ENCODE data around the gene TOR2A. TPM values are rescaled to one million over a fixed set of nuclear protein-coding genes. Genes with fewer than 3 reads are reported as not detected.

TOR2A gene
- total RNA-seq, 1 donor from 2014 or later, result 21.9 TPM

GRCh38 chr9:127700594-127701255, 34.4 kb downstream of the TOR2A start:
- DNase-seq (ENCODE audit: extremely low read depth, low read depth, low spot score), result no peak

DNA sequence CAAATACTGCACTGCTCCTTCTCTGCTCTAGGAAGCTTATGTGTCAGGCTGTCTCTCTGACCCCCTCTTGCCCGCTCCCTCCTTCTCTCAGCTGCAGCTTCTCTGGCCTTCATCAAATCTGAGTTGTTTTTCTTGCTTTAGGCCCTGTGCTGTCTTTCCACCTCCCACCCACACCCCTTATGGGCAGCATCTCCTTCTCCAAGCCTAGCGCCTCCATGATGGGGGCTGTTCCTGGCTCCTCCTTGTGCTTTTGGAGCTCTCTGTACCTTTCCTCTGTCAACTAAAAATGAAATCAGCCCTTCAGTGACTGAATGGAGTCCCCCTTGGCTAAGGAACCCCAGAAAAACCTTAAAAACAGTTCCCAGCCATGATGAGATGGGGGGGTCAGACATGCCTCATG, 35.0 kb downstream of the TOR2A start:
- no peak for DNase-seq (ENCODE audit: extremely low read depth, low read depth, low spot score)

- peak; percentile 70 for DNase-seq (ENCODE audit: extremely low read depth, low read depth, low spot score)
Observed at GRCh38 chr9:127698985-127699670, 36.0 kb downstream of the TOR2A start.

DNA sequence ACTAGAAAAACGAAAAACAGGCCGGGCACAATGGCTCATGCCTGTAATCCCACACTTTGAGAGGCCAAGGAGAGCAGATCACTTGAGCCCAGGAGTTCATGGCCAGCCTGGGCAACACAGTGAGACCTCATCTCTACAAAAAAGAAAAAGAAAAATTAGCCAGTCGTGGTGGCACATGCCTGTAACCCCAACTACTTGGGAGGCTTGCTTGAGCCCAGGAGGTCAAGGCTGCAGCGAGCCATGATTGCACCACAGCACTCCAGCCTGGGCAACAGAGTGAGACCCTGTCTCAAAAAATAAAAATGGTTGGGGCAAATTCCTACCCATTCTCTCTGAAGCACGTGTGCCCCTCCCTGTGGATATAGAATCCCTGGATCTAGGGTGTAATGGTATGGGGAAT, 36.7 kb downstream of the TOR2A start:
- no peak for DNase-seq (ENCODE audit: extremely low read depth, low read depth, low spot score)

- DNase-seq (ENCODE audit: extremely low read depth, low read depth, low spot score), result no peak
Observed at GRCh38 chr9:127697575-127697974, 37.5 kb downstream of the TOR2A start.

- DNase-seq (ENCODE audit: extremely low read depth, low read depth, low spot score), result no peak
Observed at GRCh38 chr9:127694890-127695720, 40.0 kb downstream of the TOR2A start.

- no peak for DNase-seq (ENCODE audit: extremely low read depth, low read depth, low spot score)
Observed at GRCh38 chr9:127693697-127694096, 41.4 kb downstream of the TOR2A start.

DNA sequence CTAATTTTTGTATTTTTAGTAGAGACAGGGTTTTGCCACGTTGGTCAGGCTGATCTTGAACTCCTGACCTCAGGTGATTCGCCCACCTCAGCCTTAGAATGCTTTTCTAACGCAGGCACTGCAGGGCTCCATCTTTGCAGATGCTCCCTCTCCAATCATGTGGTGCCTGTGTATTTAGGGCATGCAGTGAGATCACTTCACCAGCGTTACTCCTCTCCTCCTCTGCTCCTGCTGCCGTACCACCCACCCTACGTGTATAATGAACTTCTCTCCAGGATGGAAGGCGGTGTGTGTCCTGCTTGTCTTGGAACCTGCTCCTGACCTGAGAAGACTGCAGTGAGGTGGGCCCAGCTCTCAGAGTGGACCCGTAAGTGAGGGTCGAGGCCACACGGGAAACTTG, 42.0 kb downstream of the TOR2A start:
- DNase-seq (ENCODE audit: extremely low read depth, low read depth, low spot score), result no peak

- no peak for DNase-seq (ENCODE audit: extremely low read depth, low read depth, low spot score)
Observed at GRCh38 chr9:127692071-127692470, 43.0 kb downstream of the TOR2A start.

DNA sequence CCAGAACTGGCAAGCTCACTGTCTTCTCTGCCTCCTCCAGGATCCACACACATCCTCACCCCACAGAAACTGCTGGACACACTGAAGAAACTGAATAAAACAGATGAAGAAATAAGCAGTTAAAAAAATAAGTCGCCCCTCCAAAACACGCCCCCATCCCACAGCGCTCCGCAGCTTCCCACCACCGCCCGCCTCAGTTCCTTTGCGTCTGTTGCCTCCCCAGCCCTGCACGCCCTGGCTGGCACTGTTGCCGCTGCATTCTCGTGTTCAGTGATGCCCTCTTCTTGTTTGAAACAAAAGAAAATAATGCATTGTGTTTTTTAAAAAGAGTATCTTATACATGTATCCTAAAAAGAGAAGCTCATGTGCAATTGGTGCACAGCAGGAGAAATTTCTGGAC, 44.4 kb downstream of the TOR2A start:
- no peak for DNase-seq (ENCODE audit: extremely low read depth, low read depth, low spot score)

- no peak for DNase-seq (ENCODE audit: extremely low read depth, low read depth, low spot score)
Observed at GRCh38 chr9:127689329-127690000, 45.6 kb downstream of the TOR2A start.

DNA sequence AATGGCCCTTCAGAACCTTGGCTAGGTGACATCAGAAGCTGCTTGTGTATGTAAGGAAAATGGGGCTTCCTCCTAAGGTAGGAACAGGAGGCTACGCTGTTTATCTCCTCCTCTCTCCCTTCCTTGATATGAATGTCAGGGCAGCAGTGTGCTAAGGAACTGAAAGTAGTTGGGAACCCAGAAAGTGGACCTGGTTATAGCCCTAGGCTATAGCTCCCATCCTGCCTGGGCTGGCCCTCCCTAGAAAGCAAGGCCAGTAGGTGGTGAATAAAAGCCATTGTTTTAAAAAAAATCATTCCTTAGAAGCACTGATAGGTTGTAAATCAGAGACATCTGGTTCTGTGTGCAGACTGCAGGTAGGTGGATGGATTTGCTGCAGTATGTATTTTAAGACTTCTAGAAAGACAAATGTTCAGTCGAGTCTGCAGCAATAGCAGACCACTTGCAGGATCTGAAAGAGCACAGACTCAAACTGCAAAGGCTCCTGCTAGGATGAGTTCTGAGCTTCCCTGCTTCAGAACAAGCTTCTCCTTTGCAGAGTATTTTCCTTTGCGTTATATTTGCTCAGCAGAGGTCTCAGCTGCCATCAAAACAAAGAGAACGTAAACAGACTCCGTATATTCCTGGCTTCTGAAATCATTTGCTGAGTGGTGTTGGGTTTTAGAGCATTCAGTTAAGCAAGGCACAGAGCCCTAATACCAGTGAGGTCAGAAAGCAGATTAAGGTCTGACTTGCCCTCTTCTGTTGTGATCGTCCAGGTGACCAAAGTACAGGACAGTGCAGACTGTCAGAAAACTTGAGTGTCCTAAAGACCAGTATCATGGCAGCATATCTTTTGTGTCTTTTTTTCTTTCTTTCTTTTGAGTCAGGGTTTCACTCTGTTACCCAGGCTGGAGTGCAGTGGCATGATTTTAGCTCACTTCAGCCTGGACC, 48.4 kb downstream of the TOR2A start:
- no peak for DNase-seq (ENCODE audit: extremely low read depth, low read depth, low spot score)

DNA sequence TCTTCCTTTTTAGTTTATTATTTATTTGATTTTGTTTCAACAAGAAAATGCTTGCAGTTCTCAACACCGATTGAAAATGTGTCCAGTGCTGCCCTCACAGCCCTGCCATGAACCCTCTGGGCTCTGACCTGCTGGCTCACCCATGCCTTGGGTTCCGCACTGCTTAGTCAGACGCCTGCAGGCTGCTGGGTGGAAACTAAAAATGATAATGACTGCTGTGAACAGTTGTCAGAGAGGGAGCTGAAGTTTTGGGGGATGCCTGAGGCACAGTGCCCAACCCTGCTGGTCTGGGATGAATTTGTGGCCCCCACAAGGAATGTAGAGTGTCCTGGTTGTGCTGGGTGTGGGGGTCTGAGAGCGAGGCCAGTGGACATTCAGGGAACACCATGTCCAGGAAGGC, 50.5 kb downstream of the TOR2A start:
- no peak for DNase-seq (ENCODE audit: extremely low read depth, low read depth, low spot score)

DNA sequence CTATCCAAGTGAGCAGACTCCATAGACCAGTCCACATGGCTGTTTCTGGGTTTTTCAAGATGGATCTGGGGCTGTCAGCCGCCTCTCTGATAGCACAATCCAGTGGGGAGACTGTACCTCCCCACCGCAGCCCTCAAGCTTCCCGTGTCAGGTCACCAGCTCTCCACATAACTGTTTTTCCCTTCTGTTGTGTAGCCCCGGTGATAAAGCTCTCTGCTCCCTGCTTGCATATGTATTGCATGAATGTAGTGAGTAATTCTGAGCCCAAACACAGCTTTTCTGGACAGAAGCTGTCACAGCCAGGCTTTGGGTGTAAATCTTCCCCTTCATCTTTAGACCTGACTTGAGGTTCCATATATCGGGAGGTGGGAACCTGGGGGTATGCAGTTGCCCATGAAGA, 51.4 kb downstream of the TOR2A start:
- no peak for DNase-seq (ENCODE audit: extremely low read depth, low read depth, low spot score)

GRCh38 chr9:127682351-127683136, 52.5 kb downstream of the TOR2A start:
- DNase-seq (ENCODE audit: extremely low read depth, low read depth, low spot score), result no peak
